Measurements from ENCODE around the gene STX8.
"Not testable (repeated sequence)": the region's sequence is repeated elsewhere in the genome, so short reads cannot be mapped to it uniquely, and the experiment has no call there.

STX8 gene

DNA sequence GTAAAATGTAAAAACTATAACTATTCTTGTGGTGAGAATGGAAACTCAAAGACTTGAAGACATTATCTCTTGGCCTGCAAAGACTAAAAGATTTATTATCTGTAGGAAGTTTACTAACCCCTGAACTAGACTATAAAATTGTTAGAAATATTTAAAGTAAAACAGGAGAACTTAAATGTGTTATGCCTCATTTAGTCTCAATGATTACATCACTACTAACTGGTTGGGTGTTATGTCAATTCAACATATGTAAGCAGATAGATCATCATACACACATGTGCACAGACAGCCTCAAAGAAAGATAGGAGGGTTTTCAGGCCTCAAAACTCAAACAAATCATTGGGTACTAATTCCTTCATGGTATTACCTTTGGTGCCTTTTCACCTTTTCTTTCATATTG, 7.6 kb downstream of the STX8 start:
- TF ChIP-seq PPARA (CRISPR knock-in tag; IDR thresholded peaks at IDR 0.05; ENCODE audit: borderline replicate concordance) (no peak), ZNF565 (CRISPR knock-in tag; conservative IDR thresholded peaks at IDR 0.05; ENCODE audit: low read depth) (no peak), BACH2 (CRISPR knock-in tag; IDR thresholded peaks at IDR 0.05; ENCODE audit: borderline replicate concordance) (no peak), RARB (CRISPR knock-in tag; IDR thresholded peaks at IDR 0.05) (no peak), ZNF70 (CRISPR knock-in tag; IDR thresholded peaks at IDR 0.05) (no peak), ZFP3 (CRISPR knock-in tag; IDR thresholded peaks at IDR 0.05) (no peak), ISL1 (CRISPR knock-in tag; IDR thresholded peaks at IDR 0.05) (no peak), SNAI2 (CRISPR knock-in tag; IDR thresholded peaks at IDR 0.05) (no peak), CSDC2 (CRISPR knock-in tag; IDR thresholded peaks at IDR 0.05) (no peak)
- ATAC-seq, result no peak

DNA sequence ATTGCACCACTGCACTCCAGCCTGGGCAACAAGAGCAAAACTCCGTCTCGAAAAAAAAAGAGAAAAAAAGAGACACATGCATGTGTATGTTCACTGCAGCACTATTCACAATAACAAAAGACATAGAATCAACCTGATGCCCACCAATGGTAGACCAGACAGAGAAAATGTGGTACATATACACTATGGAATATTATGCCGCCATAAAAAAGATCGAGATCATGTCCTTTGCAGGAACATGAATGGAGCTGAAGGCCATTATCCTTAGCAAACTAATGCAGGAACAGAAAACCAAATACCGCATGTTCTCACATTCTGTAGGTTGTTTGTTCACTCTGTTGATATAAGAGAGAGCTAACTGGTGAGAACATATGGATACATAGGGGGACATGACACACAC, 8.9 kb downstream of the STX8 start:
- ATAC-seq, result not testable (repeated sequence)

DNA sequence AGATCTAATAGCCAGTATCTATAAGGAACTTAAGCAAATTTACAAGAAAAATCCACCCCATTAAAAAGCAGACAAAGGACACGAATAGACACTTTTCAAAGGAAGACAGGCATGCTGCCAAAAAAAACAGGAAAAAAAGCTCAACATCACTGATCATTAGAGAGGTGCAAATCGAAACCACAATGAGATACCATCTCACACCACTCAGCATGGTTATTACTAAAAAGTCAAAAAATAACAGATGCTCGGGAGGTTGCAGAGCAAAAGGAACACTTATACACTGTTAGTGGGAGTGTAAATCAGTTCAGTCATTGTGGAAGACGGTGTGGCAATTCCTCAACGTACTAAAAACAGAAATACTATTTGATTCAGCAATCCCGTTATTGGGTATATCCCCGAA, 9.6 kb downstream of the STX8 start:
- no peak for TF ChIP-seq ZNF70 (CRISPR knock-in tag; IDR thresholded peaks at IDR 0.05)
- TF ChIP-seq BACH2 (CRISPR knock-in tag; IDR thresholded peaks at IDR 0.05; ENCODE audit: borderline replicate concordance), result no peak
- TF ChIP-seq, protein P1, sequence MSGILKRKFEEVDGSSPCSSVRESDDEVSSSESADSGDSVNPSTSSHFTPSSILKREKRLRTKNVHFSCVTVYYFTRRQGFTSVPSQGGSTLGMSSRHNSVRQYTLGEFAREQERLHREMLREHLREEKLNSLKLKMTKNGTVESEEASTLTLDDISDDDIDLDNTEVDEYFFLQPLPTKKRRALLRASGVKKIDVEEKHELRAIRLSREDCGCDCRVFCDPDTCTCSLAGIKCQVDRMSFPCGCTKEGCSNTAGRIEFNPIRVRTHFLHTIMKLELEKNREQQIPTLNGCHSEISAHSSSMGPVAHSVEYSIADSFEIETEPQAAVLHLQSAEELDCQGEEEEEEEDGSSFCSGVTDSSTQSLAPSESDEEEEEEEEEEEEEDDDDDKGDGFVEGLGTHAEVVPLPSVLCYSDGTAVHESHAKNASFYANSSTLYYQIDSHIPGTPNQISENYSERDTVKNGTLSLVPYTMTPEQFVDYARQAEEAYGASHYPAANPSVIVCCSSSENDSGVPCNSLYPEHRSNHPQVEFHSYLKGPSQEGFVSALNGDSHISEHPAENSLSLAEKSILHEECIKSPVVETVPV (CRISPR knock-in tag; IDR thresholded peaks at IDR 0.05), result no peak
- TF ChIP-seq CSDC2 (CRISPR knock-in tag; IDR thresholded peaks at IDR 0.05), result no peak
- TF ChIP-seq RARB (CRISPR knock-in tag; IDR thresholded peaks at IDR 0.05), result no peak
- no peak for TF ChIP-seq ARNTL (CRISPR knock-in tag; IDR thresholded peaks at IDR 0.05; ENCODE audit: borderline replicate concordance, low read depth)
- no peak for TF ChIP-seq GLIS3 (CRISPR knock-in tag; IDR thresholded peaks at IDR 0.05)
- no peak for TF ChIP-seq ZFP30 (CRISPR knock-in tag; IDR thresholded peaks at IDR 0.05)
- TF ChIP-seq TOX (CRISPR knock-in tag; IDR thresholded peaks at IDR 0.05; ENCODE audit: borderline replicate concordance), result no peak
- no peak for ATAC-seq

DNA sequence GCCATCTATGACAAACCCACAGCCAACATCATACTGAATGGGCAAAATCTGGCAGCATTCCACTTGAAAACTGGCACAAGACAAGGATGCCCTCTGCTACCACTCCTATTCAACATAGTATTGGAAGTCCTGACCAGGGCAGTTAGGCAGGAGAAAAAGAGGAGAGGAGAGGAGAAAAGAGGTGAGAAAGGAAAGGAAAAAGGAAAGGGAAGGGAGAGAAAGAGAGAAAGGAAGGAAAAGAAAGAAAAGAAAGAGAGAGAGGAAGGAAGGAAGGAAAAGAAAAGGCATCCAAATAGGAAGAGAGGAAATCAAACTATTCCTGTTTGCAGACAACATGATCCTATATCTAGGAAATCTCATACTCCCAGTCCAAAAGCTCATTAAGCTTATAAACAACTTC, 11.5 kb downstream of the STX8 start:
- no peak for TF ChIP-seq ZFP3 (CRISPR knock-in tag; IDR thresholded peaks at IDR 0.05)
- TF ChIP-seq ESRRG (CRISPR knock-in tag; IDR thresholded peaks at IDR 0.05), result no peak
- TF ChIP-seq CSDC2 (CRISPR knock-in tag; IDR thresholded peaks at IDR 0.05), result no peak
- no peak for TF ChIP-seq SNAI2 (CRISPR knock-in tag; IDR thresholded peaks at IDR 0.05)
- no peak for TF ChIP-seq OSR1 (CRISPR knock-in tag; IDR thresholded peaks at IDR 0.05)
- no peak for TF ChIP-seq ZFP30 (CRISPR knock-in tag; IDR thresholded peaks at IDR 0.05)
- TF ChIP-seq ISL1 (CRISPR knock-in tag; IDR thresholded peaks at IDR 0.05), result no peak
- TF ChIP-seq TCF4 (CRISPR knock-in tag; IDR thresholded peaks at IDR 0.05; ENCODE audit: borderline replicate concordance), result no peak
- no peak for ATAC-seq

DNA sequence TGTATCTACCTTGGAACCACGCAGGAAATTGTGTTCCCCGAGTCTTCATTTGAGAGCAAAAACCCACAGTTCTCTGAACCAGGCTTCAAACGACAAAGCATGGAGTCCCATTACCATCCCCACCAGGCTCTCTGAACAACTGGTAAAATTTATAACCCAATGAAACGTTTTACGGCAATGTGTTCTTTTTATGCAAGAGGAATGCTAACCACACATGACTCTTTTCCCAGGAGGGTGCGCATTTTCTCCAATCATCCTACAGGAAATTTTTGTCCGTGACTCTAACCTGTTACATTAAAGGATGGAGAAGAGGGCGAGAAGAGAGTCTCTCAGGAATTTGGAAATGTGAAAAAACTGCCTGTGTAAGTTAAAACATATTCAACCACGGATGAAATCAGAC, 17.8 kb downstream of the STX8 start:
- TF ChIP-seq TOX (CRISPR knock-in tag; IDR thresholded peaks at IDR 0.05; ENCODE audit: borderline replicate concordance) (no peak), CSDC2 (CRISPR knock-in tag; IDR thresholded peaks at IDR 0.05) (no peak), RARB (CRISPR knock-in tag; IDR thresholded peaks at IDR 0.05) (no peak), BACH2 (CRISPR knock-in tag; IDR thresholded peaks at IDR 0.05; ENCODE audit: borderline replicate concordance) (no peak), ISL1 (CRISPR knock-in tag; IDR thresholded peaks at IDR 0.05) (no peak), OSR1 (CRISPR knock-in tag; IDR thresholded peaks at IDR 0.05) (no peak), ZNF8 (CRISPR knock-in tag; IDR thresholded peaks at IDR 0.05) (no peak), SNAI2 (CRISPR knock-in tag; IDR thresholded peaks at IDR 0.05) (no peak), PPARA (CRISPR knock-in tag; IDR thresholded peaks at IDR 0.05; ENCODE audit: borderline replicate concordance) (no peak), ZFP3 (CRISPR knock-in tag; IDR thresholded peaks at IDR 0.05) (no peak), ESRRG (CRISPR knock-in tag; IDR thresholded peaks at IDR 0.05) (no peak), ZC3H10 (CRISPR knock-in tag; IDR thresholded peaks at IDR 0.05) (no peak), TCF4 (CRISPR knock-in tag; IDR thresholded peaks at IDR 0.05; ENCODE audit: borderline replicate concordance) (no peak), ZNF565 (CRISPR knock-in tag; conservative IDR thresholded peaks at IDR 0.05; ENCODE audit: low read depth) (no peak), ZFP30 (CRISPR knock-in tag; IDR thresholded peaks at IDR 0.05) (no peak)
- TF ChIP-seq, protein P2, sequence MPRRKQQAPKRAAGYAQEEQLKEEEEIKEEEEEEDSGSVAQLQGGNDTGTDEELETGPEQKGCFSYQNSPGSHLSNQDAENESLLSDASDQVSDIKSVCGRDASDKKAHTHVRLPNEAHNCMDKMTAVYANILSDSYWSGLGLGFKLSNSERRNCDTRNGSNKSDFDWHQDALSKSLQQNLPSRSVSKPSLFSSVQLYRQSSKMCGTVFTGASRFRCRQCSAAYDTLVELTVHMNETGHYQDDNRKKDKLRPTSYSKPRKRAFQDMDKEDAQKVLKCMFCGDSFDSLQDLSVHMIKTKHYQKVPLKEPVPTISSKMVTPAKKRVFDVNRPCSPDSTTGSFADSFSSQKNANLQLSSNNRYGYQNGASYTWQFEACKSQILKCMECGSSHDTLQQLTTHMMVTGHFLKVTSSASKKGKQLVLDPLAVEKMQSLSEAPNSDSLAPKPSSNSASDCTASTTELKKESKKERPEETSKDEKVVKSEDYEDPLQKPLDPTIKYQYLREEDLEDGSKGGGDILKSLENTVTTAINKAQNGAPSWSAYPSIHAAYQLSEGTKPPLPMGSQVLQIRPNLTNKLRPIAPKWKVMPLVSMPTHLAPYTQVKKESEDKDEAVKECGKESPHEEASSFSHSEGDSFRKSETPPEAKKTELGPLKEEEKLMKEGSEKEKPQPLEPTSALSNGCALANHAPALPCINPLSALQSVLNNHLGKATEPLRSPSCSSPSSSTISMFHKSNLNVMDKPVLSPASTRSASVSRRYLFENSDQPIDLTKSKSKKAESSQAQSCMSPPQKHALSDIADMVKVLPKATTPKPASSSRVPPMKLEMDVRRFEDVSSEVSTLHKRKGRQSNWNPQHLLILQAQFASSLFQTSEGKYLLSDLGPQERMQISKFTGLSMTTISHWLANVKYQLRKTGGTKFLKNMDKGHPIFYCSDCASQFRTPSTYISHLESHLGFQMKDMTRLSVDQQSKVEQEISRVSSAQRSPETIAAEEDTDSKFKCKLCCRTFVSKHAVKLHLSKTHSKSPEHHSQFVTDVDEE (CRISPR knock-in tag; IDR thresholded peaks at IDR 0.05), result no peak
- TF ChIP-seq, protein P3, sequence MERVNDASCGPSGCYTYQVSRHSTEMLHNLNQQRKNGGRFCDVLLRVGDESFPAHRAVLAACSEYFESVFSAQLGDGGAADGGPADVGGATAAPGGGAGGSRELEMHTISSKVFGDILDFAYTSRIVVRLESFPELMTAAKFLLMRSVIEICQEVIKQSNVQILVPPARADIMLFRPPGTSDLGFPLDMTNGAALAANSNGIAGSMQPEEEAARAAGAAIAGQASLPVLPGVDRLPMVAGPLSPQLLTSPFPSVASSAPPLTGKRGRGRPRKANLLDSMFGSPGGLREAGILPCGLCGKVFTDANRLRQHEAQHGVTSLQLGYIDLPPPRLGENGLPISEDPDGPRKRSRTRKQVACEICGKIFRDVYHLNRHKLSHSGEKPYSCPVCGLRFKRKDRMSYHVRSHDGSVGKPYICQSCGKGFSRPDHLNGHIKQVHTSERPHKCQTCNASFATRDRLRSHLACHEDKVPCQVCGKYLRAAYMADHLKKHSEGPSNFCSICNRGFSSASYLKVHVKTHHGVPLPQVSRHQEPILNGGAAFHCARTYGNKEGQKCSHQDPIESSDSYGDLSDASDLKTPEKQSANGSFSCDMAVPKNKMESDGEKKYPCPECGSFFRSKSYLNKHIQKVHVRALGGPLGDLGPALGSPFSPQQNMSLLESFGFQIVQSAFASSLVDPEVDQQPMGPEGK (CRISPR knock-in tag; IDR thresholded peaks at IDR 0.05; ENCODE audit: borderline replicate concordance), result no peak
- TF ChIP-seq, protein P4, sequence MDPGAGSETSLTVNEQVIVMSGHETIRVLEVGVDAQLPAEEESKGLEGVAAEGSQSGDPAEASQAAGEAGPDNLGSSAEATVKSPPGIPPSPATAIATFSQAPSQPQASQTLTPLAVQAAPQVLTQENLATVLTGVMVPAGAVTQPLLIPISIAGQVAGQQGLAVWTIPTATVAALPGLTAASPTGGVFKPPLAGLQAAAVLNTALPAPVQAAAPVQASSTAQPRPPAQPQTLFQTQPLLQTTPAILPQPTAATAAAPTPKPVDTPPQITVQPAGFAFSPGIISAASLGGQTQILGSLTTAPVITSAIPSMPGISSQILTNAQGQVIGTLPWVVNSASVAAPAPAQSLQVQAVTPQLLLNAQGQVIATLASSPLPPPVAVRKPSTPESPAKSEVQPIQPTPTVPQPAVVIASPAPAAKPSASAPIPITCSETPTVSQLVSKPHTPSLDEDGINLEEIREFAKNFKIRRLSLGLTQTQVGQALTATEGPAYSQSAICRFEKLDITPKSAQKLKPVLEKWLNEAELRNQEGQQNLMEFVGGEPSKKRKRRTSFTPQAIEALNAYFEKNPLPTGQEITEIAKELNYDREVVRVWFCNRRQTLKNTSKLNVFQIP (CRISPR knock-in tag; IDR thresholded peaks at IDR 0.05; ENCODE audit: borderline replicate concordance, low read depth), result no peak
- TF ChIP-seq, protein P1 (CRISPR knock-in tag; IDR thresholded peaks at IDR 0.05), result no peak
- TF ChIP-seq, protein P5, sequence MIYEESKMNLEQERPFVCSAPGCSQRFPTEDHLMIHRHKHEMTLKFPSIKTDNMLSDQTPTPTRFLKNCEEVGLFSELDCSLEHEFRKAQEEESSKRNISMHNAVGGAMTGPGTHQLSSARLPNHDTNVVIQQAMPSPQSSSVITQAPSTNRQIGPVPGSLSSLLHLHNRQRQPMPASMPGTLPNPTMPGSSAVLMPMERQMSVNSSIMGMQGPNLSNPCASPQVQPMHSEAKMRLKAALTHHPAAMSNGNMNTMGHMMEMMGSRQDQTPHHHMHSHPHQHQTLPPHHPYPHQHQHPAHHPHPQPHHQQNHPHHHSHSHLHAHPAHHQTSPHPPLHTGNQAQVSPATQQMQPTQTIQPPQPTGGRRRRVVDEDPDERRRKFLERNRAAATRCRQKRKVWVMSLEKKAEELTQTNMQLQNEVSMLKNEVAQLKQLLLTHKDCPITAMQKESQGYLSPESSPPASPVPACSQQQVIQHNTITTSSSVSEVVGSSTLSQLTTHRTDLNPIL (CRISPR knock-in tag; IDR thresholded peaks at IDR 0.05; ENCODE audit: low read depth), result no peak
- no peak for ATAC-seq
